ENCODE data around the gene SPATA12.
"Not testable (repeated sequence)": the region's sequence is repeated elsewhere in the genome, so short reads cannot be mapped to it uniquely, and the experiment has no call there.

SPATA12 gene

GRCh38 chr3:57083266-57083995, 23.0 kb downstream of the SPATA12 start:
- DNase-seq, ATAC-seq: not testable (repeated sequence)

GRCh38 chr3:57085211-57085610, 24.7 kb downstream of the SPATA12 start:
- no peak for DNase-seq
- ATAC-seq: no peak

DNA sequence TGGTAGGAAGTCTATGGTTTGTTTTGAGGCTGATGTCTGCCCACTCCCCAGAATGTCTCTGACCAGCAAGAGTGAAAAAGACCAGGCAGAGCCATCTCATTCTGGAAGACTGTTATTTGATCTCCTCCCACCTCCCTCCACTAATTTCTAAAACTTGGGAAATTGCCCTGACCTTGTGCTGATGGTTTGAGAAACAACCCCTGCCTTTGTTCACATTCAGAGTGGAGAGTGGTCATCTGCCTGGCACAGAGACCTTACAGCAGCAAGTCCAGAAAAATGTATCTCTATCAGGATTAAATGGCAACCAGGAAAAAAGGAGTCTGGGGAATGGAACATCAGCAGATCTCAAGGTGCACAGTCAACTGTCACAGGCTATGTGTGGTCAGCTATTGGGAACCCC, 25.7 kb downstream of the SPATA12 start:
- DNase-seq (no peak), ATAC-seq (no peak)

GRCh38 chr3:57087361-57088092, 27.1 kb downstream of the SPATA12 start:
- ATAC-seq (no peak), DNase-seq (no peak)

- ATAC-seq (no peak), DNase-seq (no peak)
These were observed 28.0 kb downstream of the SPATA12 start for GRCh38 chr3:57088503-57088902.

DNA sequence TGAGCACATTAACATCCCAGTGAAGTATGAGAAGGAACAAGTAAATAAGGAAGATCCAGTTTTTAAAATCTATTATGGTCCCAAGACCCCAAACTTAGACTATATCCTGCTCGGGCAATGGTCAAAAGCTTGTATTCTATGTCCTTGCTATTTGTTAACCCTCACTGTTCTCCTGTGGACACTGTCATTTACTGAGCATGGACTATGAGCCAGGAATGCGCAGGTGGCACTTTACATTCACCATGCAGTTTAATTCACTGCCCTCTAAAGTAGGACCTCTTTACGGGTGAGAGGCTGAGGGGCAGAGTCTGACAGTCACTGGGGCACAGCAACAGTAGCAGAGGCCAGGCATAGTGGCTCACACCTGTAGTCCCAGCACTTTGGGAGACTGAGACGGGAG, 28.6 kb downstream of the SPATA12 start:
- DNase-seq (no peak), ATAC-seq (no peak)

GRCh38 chr3:57091521-57092273, 31.2 kb downstream of the SPATA12 start:
- ATAC-seq (no peak), DNase-seq (no peak)

- DNase-seq: no peak
These were observed 33.0 kb downstream of the SPATA12 start for GRCh38 chr3:57093489-57093888.

DNA sequence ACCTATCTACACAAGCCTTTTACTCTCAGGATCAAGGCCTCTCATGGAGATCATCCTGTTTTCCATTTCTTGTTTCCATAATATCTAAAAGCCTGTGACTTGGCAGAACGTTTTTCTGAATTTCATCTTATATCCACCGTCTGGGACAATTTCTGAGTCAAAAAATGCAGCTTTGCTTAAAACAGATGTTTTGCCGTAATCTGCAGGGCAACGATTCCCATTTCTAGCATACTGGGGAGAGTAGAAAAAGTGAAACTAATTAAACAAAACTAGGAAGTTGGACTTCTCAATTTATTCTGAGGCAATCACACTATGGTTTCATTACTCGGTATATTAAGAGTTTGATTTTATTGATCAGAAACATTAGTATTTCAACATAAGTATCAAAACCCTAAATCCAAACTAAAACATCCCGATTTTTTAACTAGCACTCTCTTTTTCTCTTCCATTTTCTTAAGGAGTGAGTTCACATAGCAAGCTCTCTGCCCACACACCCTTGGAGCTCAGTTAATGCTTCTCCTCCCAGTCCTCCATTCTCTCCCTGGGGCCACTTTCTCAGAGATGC, 33.6 kb downstream of the SPATA12 start:
- DNase-seq (no peak), ATAC-seq (no peak)

More at GRCh38 chr3:57093489-57093888, 33.0 kb downstream of the SPATA12 start:
- ATAC-seq: no peak

GRCh38 chr3:57094575-57094974, 34.1 kb downstream of the SPATA12 start:
- no peak for ATAC-seq
- DNase-seq: no peak

GRCh38 chr3:57095363-57095762, 34.9 kb downstream of the SPATA12 start:
- ATAC-seq (no peak), DNase-seq (no peak)

DNA sequence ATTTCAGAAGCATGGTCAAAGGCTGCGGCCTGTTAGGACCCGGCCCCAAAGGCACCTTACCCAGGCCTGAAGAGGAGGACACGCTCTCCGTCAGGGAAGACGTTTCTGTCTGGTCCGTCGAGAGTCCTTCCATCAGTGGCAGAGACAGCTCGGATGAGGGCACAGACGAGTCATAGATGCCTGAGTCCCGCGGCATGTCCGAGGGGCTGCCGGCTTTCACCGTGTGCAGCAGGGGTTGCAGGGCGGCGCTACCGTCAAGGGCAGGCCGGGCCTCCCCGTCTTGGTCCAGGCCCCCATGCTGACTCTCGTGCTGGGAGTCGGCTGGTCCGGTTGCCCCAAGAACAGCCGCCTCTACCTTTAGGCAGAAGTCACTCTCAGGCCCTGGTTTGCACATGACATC, 37.1 kb downstream of the SPATA12 start:
- no peak for ATAC-seq
- no peak for DNase-seq

GRCh38 chr3:57098418-57099310, 38.2 kb downstream of the SPATA12 start:
- ATAC-seq (peak; percentile 11), DNase-seq (no peak)

DNA sequence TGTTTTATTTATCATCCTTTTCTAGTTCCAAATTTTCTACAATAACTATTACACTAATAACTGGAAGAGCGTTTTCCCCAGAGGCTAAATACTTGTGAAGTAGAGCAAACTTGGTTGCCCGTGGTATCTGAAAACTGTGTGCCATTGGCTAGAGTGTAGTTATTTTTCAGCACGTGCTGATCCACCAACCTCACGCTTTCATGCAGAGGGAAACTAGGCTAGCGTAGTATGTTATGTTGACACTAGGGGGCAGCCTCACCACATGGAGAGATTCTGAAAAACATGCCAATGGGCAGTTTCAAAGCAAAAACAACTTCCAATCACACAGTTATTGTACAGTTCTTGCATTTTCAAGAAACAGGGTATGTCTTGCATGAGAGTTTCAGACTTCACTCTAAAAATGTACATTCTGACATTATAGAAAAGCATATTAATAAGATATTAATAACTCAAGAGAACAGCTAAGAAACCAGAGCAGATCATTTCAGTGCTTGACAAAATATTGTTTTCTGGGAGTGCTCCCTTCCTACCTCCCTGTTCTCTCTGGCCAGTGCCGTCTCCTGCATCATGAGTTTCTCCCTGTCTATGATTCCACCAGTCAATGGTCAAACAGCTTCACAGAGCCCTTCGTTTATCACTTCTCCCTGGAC, 39.7 kb downstream of the SPATA12 start:
- peak; percentile 71 for DNase-seq
- no peak for ATAC-seq

- no peak for DNase-seq
- no peak for ATAC-seq
These were observed 45.1 kb downstream of the SPATA12 start for GRCh38 chr3:57105585-57105984.

DNA sequence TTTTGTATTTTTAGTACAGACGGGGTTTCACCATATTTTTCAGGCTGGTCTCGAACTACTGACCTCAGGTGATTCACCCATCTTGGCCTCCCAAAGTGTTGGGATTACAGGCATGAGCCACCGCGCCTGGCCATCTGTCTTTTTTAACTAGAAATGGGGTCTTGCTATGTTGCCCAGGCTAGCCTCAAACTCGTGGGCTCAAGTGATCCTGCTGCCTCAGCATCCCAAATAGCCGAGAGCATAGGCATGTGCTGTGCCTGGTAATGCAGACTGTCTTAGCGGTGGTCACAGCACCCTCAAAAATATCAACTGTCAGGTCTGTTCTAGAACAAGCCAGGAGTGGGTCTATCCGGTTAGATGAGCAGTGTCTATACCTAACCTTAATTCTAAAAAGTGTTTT, 48.2 kb downstream of the SPATA12 start:
- DNase-seq: no peak
- ATAC-seq: no peak

- DNase-seq: no peak
- no peak for ATAC-seq
These were observed 49.2 kb downstream of the SPATA12 start for GRCh38 chr3:57109437-57110199.

DNA sequence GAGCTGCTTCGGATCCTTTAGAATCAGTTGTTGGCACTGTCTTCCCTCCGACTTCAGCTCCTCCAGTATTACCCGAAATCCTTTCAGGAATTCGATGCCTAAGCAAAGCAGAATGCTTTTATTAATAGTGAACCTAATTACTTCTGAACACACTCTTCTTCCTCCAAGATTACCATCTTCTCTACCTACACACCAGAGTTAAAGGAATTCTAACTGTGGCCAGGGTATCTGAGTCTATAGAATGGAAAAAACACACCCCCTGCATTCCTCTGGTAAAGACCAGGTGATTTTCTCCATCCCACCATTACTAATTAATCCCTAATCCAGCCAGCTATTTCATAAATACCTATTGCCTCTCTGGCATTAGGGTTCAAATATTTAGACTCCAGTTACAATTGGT, 49.8 kb downstream of the SPATA12 start:
- no peak for ATAC-seq
- DNase-seq: no peak

DNA sequence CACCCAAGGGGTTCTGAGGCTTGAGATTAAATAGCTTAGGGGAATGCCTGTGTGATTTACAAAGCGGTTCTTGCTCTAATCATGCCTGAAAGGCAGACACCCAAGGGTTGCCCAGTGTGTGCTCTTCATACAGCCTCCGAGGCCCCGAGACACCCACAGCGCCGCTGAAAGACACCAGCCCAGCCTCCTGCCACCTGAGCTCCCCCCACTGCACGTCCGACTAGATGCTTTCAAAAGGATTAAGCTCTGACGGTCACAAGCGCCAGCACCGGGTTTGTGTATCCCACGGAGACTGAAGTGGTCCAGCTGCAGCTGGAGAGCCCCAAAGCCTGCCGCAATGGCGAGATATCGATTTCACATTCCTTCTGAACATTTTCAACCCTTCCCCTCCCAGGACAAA, 50.3 kb downstream of the SPATA12 start:
- ATAC-seq (no peak), DNase-seq (no peak)

- ATAC-seq (no peak), DNase-seq (no peak)
These were observed 51.7 kb downstream of the SPATA12 start for GRCh38 chr3:57112206-57112605.

All from stimulated activated naive CD8-positive, alpha-beta T cell treated with anti-CD3 and anti-CD28 coated beads, Interleukin-15, Interleukin-2, amounts not matched to agents 100 U/mL and 50 U/mL, for 24 hours (primary cell).